ENCODE results near the gene C12orf57. TPM values are rescaled to one million over a fixed set of nuclear protein-coding genes. Genes with fewer than 3 reads are reported as not detected.

Gene C12orf57
- total and polyA plus RNA-seq, 2 of the 8 experiments (the other 6 are each of a cell fraction or from before 2014, with no cell fraction given), result 174 to 993 TPM

DNA sequence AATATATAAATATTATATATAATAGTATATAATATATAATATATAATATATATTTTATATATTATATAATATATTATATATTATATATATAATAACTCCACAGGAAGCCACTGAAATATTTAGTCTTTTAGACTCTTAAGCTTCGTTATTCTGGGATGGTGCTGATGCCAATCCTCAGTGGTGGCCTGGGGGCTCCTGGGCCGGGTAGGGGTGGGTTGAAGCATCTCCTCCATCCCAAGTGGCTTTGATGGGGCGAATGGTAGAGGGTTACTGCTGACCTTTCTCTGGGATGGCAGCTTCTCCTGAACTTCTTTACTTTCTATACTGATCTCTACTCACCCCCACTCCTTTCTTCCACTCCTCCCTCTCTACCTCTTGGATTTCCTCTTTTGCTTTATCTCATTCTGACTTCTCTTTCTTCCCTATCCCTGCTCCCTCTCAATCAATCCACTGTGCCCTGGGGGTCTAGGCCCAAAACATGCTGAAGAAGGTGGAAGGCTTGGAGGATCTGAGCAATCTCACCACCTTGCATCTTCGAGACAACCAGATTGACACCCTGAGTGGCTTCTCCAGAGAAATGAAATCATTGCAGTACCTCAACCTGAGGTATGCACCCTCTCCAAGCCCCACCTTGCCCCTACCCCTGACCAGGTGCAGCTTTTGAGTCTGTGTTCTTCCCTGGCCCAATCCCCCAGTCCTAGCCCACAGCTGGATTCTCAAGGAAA is 34.2 kb upstream of the C12orf57 start:
- Histone ChIP-seq H3K79me2 (ENCODE audit: control insufficient read depth in 1 of 2, insufficient read depth in 2 of 2, low read length in 2 of 2) (no peaks in the 10 kb centered on the region), H3K4ac (replicated peaks; ENCODE audit: insufficient read length, low read depth, low read length) (no peak overlapping the region), H3K4me1 (replicated peaks in 1 of 4; ENCODE audit: control insufficient read depth in 3 of 4, insufficient read depth in 4 of 4, low read length in 3 of 4) (peaks cover 5 to 19% (median 10%) of the 10 kb centered on the region in 4 experiments), H2BK15ac (ENCODE audit: low read length) (no peak overlapping the region), H2BK12ac (ENCODE audit: low read depth, low read length) (no peak overlapping the region), H3K27ac (ENCODE audit: low read depth, low read length) (no peak overlapping the region), H4K5ac (ENCODE audit: insufficient read length, low read depth, low read length) (no peak overlapping the region), H4K8ac (ENCODE audit: extremely low read depth, insufficient read depth, low read length) (no peak overlapping the region), H2BK5ac (ENCODE audit: low read depth, low read length) (no peak overlapping the region), H3K27me3 (replicated peaks in 1 of 4; ENCODE audit: control insufficient read depth in 3 of 4, extremely low read depth in 1 of 4, insufficient read depth in 3 of 4, low read length in 3 of 4) (peaks cover 0 to 4% (median 0%) of the 10 kb centered on the region in 4 experiments; a peak in 4 of 7 replicates), H3K9me3 (ENCODE audit: insufficient read depth in 2 of 2, low read depth in 1 of 2, low read length in 1 of 2) (no peaks in the 10 kb centered on the region), H2AFZ (ENCODE audit: low read length) (no peak overlapping the region), H3K9ac (replicated peaks in 1 of 4; ENCODE audit: extremely low read depth in 1 of 4, low read depth in 3 of 4, low read length in 3 of 4) (no peak overlapping the region), H3K4me3 (ENCODE audit: extremely low read depth in 1 of 4, insufficient read depth in 2 of 4, low read depth in 3 of 4, low read length in 4 of 4) (no peak overlapping the region), H3K14ac (ENCODE audit: insufficient read length) (no peak overlapping the region), H3K36me3 (ENCODE audit: control insufficient read depth in 2 of 4, insufficient read depth in 4 of 4, low read length in 3 of 4) (no peaks in the 10 kb centered on the region), H3K56ac (replicated peaks; ENCODE audit: insufficient read length, low read depth, low read length) (no peak overlapping the region), H2AK5ac (ENCODE audit: low read depth, low read length) (no peak overlapping the region), H2BK120ac (replicated peaks; ENCODE audit: low read depth, low read length) (no peak overlapping the region), H3K23ac (ENCODE audit: insufficient read length) (no peak overlapping the region), H3K79me1 (ENCODE audit: low read depth, low read length) (no peaks in the 10 kb centered on the region), H4K20me1 (replicated peaks in 1 of 2; ENCODE audit: control insufficient read depth in 1 of 2, insufficient read depth in 2 of 2, low read length in 2 of 2) (no peaks in the 10 kb centered on the region), H3K23me2 (ENCODE audit: low read depth, low read length) (peaks cover 6% of the 10 kb centered on the region; the same call in 1 of the 2 replicates), H3K4me2 (ENCODE audit: insufficient read depth in 1 of 2, low read depth in 2 of 2, low read length in 2 of 2) (no peak overlapping the region), H4K91ac (replicated peaks; ENCODE audit: insufficient read length, low read length) (no peak overlapping the region), H3K18ac (ENCODE audit: extremely low read depth, low read length) (no peak overlapping the region), H2BK20ac (ENCODE audit: low read length) (no peak overlapping the region)
- WGBS, 2 experiments (ENCODE audit: extremely low coverage in 1 of 2, insufficient coverage in 1 of 2, insufficient read length in 1 of 2, insufficient replicate concordance in 2 of 2, low coverage in 1 of 2, low lambda C conversion rate in 2 of 2, missing lambda C conversion rate in 1 of 2), result 86% methylated on average over 4 of the region's 4 CpGs; no CpG with 5 or more reads in 1 of the 2 experiments
- TF ChIP-seq SP2 (IDR thresholded peaks at IDR 0.05; ENCODE audit: low read length) (no peak), RNF2 (IDR thresholded peaks at IDR 0.05; ENCODE audit: borderline replicate concordance, low read depth, low read length, missing control alignments, poor library complexity, severe bottlenecking) (no peak)
- no peak for DNase-seq (ENCODE audit: low read depth in 1 of 2, low spot score in 2 of 2)
- POLR2A ChIA-PET (ENCODE audit: partially characterized antibody), result interaction anchor here (1.0 to 39.6 kb wide), 6 partner anchors 8 to 57 kb away, joined by 3 to 1027 read pairs (median 117); partner anchors contain the start of genes ATN1, C12orf57, PTPN6 and RNU7-1
- CTCF ChIA-PET (ENCODE audit: partially characterized antibody), result interaction anchor here (1.0 to 13.0 kb wide), 6 partner anchors 9 to 53 kb away, joined by 3 to 74 read pairs (median 16); partner anchors contain the start of genes ATN1, ENO2 and SPSB2
- no peak for FAIRE-seq

Measured in H1 (cell line).